Loucy (cell line): ENCODE results near the gene TSFM.

Source experiments
- EZH2phosphoT487 ChIP-seq: fragments of 200-600 bp; IDR thresholded peaks from 2 replicates; pipeline ENCODE4 v1.6.1; 2018; ENCODE audit warnings: antibody characterized with exemption, mild to moderate bottlenecking, moderate library complexity, borderline replicate concordance
- TF ChIP-seq, protein P1 (sequence below): fragments of 200-600 bp; sonication (generic); conservative IDR thresholded peaks from 2 replicates; pipeline ENCODE4 v1.5.1; 2014; ENCODE audit warnings: mild to moderate bottlenecking, antibody characterized with exemption, low read length

- TF ChIP-seq, protein P1, sequence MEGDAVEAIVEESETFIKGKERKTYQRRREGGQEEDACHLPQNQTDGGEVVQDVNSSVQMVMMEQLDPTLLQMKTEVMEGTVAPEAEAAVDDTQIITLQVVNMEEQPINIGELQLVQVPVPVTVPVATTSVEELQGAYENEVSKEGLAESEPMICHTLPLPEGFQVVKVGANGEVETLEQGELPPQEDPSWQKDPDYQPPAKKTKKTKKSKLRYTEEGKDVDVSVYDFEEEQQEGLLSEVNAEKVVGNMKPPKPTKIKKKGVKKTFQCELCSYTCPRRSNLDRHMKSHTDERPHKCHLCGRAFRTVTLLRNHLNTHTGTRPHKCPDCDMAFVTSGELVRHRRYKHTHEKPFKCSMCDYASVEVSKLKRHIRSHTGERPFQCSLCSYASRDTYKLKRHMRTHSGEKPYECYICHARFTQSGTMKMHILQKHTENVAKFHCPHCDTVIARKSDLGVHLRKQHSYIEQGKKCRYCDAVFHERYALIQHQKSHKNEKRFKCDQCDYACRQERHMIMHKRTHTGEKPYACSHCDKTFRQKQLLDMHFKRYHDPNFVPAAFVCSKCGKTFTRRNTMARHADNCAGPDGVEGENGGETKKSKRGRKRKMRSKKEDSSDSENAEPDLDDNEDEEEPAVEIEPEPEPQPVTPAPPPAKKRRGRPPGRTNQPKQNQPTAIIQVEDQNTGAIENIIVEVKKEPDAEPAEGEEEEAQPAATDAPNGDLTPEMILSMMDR: no peak
- TF ChIP-seq EZH2phosphoT487: no peak
Observed at GRCh38 chr12:57754411-57755193, 28.0 kb upstream of the TSFM start, which contains the start of gene MARCHF9.
